ENCODE results near the gene ACTMAP.

ACTMAP gene

DNA sequence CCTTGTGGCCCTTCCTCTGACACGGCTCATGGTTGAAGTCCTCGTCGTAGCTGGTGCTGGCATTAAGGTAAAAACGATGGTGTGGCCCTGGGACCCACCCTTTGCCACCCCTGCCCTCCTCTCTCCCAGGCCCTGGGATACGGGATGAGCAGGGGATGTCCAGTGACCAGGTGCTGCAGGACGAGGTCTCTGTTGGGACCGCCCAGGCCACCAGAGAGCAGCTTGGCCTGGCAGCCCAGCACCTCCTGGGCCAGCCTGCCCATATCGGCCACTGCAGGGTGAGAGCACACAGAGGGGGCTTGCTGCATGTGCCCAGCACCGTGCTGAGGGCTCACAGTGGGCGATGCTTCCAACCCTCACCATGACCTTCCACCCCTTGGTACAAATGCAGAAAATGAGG, 6.4 kb downstream of the ACTMAP start:
- H3K27me3 Mint-ChIP-seq (ENCODE audit: low read depth): no peaks in the 10 kb centered on the region
- no peaks in the 10 kb centered on the region for H3K9me3 Mint-ChIP-seq
- peaks cover under 1% of the 10 kb centered on the region for H3K36me3 Mint-ChIP-seq (ENCODE audit: low read depth)
- no peak overlapping the region for H3K27ac Mint-ChIP-seq
- H3K4me3 Mint-ChIP-seq: no peak overlapping the region
- TF ChIP-seq, protein P1, sequence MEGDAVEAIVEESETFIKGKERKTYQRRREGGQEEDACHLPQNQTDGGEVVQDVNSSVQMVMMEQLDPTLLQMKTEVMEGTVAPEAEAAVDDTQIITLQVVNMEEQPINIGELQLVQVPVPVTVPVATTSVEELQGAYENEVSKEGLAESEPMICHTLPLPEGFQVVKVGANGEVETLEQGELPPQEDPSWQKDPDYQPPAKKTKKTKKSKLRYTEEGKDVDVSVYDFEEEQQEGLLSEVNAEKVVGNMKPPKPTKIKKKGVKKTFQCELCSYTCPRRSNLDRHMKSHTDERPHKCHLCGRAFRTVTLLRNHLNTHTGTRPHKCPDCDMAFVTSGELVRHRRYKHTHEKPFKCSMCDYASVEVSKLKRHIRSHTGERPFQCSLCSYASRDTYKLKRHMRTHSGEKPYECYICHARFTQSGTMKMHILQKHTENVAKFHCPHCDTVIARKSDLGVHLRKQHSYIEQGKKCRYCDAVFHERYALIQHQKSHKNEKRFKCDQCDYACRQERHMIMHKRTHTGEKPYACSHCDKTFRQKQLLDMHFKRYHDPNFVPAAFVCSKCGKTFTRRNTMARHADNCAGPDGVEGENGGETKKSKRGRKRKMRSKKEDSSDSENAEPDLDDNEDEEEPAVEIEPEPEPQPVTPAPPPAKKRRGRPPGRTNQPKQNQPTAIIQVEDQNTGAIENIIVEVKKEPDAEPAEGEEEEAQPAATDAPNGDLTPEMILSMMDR (IDR thresholded peaks at IDR 0.05; ENCODE audit: unreplicated experiment in 3 of 3): no peak
- H3K4me1 Mint-ChIP-seq: peaks cover 5% of the 10 kb centered on the region

GRCh38 chr19:40742886-40743285, 7.4 kb downstream of the ACTMAP start:
- Mint-ChIP-seq H3K4me1 (no peaks in the 10 kb centered on the region), H3K27ac (no peak overlapping the region), H3K4me3 (no peak overlapping the region), H3K27me3 (ENCODE audit: low read depth) (no peaks in the 10 kb centered on the region), H3K9me3 (no peaks in the 10 kb centered on the region), H3K36me3 (ENCODE audit: low read depth) (peaks cover 5% of the 10 kb centered on the region)
- TF ChIP-seq, protein P1 (IDR thresholded peaks at IDR 0.05; ENCODE audit: unreplicated experiment in 3 of 3): no peak

- H3K4me1 Mint-ChIP-seq: no peaks in the 10 kb centered on the region
- H3K4me3 Mint-ChIP-seq: no peak overlapping the region
- H3K9me3 Mint-ChIP-seq: no peaks in the 10 kb centered on the region
- H3K27me3 Mint-ChIP-seq (ENCODE audit: low read depth): no peaks in the 10 kb centered on the region
- TF ChIP-seq, protein P1 (IDR thresholded peaks at IDR 0.05; ENCODE audit: unreplicated experiment in 3 of 3): no peak
- H3K27ac Mint-ChIP-seq: no peak overlapping the region
- peaks cover 8% of the 10 kb centered on the region for H3K36me3 Mint-ChIP-seq (ENCODE audit: low read depth)
Measured at GRCh38 chr19:40742477-40742876, 7.8 kb downstream of the ACTMAP start.

- H3K27me3 Mint-ChIP-seq (ENCODE audit: low read depth): no peaks in the 10 kb centered on the region
- H3K4me3 Mint-ChIP-seq: no peak overlapping the region
- H3K27ac Mint-ChIP-seq: peak overlapping the region in 2 of 3 experiments; percentile 38 to 43
- TF ChIP-seq, protein P1 (IDR thresholded peaks at IDR 0.05; ENCODE audit: unreplicated experiment in 3 of 3): no peak
- no peaks in the 10 kb centered on the region for H3K4me1 Mint-ChIP-seq
- peaks cover 13% of the 10 kb centered on the region for H3K36me3 Mint-ChIP-seq (ENCODE audit: low read depth)
- H3K9me3 Mint-ChIP-seq: no peaks in the 10 kb centered on the region
Measured at GRCh38 chr19:40741527-40742390, 8.5 kb downstream of the ACTMAP start.

GRCh38 chr19:40740747-40741146, 9.5 kb downstream of the ACTMAP start:
- no peaks in the 10 kb centered on the region for H3K4me1 Mint-ChIP-seq
- TF ChIP-seq, protein P1 (IDR thresholded peaks at IDR 0.05; ENCODE audit: unreplicated experiment in 3 of 3): no peak
- no peaks in the 10 kb centered on the region for H3K27me3 Mint-ChIP-seq (ENCODE audit: low read depth)
- no peaks in the 10 kb centered on the region for H3K9me3 Mint-ChIP-seq
- no peak overlapping the region for H3K4me3 Mint-ChIP-seq
- peaks cover 19% of the 10 kb centered on the region for H3K36me3 Mint-ChIP-seq (ENCODE audit: low read depth)
- peak overlapping the region in 1 of 3 experiments; percentile 49 for H3K27ac Mint-ChIP-seq
